GM21576 (cell line): Measurements from ENCODE around the gene ARPC3.
A peak's percentile ranks its signal among the peaks of the same experiment; 100 is the strongest.
"Not testable (repeated sequence)": the region's sequence is repeated elsewhere in the genome, so short reads cannot be mapped to it uniquely, and the experiment has no call there.

Experiments
- ATAC-seq: cut with Tn5 transposase; IDR thresholded peaks from one replicate; pipeline ENCODE4 v1.9.1; 2021; ENCODE audit warnings: mild to moderate bottlenecking, moderate library complexity; ENCODE audit not compliant: unreplicated experiment

ARPC3 gene

DNA sequence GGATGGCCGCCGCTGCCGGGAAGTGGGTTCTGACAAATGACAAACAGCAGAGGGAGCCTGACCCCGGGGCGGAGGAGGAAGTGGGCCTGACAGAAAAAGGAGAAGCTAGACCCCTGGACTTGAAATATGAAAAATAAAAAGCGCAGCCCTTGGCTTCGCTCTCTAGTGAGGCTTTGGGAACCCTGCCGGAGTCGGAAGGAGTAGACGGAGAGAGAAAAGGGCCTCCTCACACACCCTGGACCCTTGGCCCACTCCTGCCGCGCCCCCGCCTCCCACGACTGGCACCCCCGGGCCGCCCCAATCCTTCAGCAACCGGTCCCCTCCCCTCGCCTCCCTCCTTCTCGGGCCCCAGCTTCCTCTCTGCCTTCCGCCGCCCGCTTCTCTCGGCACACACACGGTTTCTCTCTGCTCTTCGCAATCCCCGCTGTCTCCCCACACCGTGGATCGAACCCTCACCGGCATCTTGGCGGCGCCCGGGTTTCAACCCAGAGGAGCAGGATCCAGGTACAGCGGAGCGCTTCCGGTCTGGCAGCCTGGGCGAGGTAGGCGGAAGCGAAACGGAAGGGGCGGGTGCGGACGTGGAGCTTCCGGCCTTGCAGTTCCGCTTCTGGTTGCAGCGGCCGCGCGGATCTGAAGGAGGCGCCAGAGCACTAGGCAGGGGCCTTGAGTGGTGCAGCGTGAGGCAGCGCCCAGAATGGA lies at the start of gene ARPC3:
Gene ARPC3 (minus strand): TSS at position 539 of the 699 bp plus-strand sequence. CDS start 77 bp downstream, at position 462.
- peak; percentile 94 for ATAC-seq

DNA sequence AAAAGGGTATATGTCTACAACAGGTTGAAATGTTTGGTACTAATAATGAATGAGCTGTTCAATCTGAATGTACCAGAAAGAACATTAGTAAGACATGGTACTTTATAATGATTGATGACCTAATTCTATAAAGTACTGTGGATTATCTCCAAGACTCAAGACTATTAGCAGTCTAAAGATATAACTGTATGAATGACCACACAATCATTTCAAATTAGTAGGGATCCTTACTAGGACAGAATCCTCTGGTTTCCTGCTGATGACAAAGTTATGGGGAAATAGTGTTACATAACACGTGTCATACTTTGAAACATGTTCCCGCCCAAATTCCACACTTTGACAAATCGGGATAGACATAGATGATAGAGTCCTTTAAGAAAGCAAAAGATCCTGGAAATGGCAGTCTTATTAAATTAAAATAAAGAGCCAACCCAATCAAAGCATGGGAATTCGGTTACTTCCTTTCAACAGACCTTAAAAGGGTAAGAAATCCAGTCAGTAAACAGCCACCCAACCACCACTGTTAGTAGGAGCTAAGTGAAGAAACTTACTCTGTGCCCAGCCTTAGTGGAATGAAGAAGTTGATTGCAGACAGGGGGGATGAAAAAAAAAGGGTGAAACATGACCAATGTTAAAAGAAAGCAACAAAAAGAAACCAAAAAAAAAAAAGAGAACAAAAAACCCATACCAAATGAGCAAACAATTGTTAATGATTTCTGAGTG lies 49.0 kb upstream of the ARPC3 start:
- ATAC-seq, result no peak

DNA sequence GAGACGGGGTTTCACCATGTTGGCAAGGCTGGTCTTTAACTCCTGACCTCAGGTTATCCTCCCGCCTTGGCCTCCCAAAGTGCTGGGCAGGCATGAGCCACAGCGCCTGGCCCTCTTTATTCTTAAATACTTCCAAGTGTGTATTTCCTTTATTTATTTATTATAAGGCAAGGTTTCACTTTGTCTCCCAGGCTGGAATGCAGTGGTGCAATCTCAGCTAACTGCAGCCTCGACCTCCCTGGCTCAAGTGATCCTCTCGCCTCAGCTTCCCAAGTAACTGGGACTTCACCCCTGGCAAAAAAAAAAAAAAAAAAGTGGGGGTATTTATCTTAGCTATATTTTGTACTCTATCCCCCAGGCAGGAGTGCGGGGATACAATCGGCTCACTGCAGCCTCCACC lies 25.3 kb upstream of the ARPC3 start:
- no peak for ATAC-seq

DNA sequence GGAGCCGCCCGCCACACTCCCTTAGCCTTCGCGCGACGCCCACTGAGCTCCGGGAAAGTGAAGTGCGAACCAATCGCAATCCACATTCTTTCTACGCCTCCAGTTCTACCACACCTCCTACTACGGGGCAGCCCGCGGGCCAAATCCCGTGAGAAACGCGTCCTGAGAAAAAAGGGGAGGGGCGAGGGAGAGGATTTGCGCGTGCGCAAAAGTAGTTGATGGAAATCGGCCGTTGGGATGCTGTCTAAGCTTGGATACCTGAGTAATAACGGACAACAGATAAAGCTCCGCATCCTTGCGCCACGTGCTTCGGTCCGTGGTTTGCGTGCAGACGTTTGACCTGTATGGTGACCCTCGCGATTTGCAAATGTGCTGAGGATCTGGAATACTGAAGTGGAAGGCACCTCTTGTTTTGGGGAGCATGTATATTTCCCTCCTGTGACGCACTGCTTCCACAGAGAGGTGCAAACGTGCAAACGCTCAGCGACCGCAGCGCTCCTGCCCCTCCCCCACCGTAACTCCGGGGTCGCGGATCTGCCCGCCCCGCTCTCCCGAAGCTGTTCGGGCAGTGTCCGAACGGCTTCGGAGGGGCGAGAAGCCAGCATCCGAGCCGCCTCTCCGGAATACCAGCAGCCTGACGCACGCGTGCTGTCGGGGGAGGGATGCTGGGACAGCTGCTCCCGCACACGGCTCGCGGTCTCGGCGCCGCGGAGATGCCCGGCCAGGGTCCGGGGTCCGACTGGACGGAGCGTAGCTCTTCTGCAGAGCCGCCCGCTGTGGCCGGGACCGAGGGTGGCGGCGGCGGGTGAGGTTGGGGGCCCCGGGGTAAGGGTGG lies 18.3 kb upstream of the ARPC3 start, which contains the start of the genes FAM216A and GPN3:
Gene FAM216A (plus strand): TSS at position 632 of the 835 bp plus-strand sequence. CDS start 31 bp downstream, at position 663.
Gene GPN3 (minus strand): TSS at position 44 of the 835 bp plus-strand sequence. CDS start 54 bp downstream, outside the sequence.
- ATAC-seq, result peak; percentile 76

DNA sequence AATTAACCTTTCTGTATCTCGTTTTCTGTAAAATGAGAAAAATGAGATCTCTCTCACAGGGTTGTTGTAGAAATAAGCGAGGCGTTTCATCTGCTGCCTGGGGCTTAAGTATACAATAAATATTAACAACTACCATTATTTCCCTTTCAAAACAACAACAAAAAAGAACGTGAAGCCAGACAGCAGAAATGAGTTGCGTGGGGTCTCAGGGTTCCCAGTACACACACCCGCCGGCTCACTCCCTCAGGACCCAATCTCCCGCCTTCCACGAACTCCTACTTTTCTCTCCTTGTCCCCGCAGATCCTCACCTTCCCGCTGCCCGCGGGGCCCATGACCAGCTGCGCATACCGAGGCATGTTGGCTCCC lies 17.7 kb upstream of the ARPC3 start:
- no peak for ATAC-seq

DNA sequence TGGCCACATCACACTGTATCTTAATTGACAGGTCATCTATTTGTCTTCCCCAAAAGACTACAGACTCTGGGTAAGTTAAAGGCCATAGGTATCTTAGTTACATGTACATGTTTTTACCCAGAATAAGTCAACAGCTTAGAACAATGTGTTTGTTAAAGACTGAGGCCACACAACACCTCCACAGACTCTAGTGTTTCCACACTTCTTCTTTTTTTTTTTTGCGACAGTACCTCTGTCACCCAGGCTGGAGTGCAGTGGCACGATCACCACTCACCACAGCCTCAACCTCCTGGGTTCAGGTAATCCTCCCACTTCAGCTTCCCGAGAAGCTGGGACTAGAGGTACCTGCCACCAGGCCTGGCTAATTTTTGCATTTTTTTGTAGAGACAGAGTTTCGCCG lies 16.7 kb upstream of the ARPC3 start:
- no peak for ATAC-seq

DNA sequence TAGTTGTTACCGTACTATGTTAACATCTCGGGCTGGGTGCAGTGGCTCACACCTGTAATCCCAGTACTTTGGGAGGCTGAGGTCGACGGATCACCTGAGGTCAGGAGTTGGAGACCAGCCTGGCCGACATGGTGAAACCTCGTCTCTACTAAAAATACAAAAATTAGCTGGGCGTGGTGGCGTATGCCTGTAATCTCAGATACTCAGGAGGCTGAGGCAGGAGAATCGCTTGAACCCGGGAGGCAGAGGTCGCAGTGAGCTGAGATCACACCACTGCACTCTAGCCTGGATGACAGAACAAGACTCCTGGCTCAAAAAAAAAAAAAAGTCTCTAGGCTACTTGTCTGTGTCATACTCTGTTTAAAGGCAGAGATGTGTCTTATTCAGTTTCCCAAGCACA lies 15.6 kb upstream of the ARPC3 start:
- not testable (repeated sequence) for ATAC-seq

DNA sequence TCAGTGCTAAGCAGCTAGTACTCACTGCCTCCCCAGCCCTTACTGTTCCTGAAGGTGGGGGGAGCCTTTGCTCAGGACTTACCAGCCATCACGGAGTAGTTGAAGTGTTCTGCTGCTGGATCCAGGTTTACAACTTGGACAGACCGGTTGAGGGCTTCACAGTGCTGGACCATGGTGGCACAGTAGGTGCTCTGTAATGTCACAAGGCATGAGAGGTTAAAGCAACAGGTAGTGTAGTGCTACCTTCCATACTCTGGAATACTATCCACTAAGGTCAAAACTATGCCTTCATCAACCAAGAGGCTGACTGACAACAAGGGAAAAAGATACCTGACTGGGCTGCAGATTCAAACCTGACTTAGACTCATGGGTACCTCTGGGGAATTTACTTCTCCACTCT lies 14.9 kb upstream of the ARPC3 start:
- ATAC-seq, result no peak

DNA sequence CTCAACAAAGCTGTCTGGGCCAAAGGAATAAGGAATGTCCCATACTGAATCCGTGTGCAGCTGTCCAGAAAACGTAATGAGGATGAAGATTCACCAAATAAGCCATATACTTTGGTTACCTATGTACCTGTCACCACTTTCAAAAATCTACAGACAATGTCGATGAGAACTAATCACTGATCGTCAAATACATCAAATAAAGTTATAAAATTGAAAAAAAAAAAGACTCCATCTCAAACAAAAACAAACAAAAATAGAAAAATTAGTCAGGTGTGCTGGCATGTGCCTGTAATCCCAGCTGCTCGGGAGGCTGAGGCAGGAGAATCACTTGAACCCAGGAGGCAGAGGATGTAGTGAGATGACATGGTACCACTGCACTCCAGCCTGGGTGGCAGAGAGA lies 11.1 kb upstream of the ARPC3 start:
- not testable (repeated sequence) for ATAC-seq

DNA sequence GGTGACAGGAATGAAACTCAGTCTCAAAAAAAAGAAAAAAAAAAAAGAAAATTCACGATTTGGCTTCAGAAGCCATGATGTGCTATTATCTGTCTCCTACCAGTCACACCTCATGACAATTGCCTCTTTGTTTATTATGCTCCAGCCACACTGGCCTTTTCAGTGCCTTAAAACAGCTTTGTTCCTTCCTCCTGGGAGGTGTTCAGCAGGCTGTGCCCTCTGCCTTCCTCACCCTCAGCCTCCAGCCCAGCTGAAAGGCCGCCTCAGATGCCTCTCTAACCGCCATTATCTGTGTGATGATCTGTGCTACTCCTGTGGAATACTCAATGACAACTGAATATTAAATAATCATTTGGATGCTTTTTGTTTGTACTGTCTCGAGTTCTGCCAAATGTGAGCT lies 8.6 kb upstream of the ARPC3 start:
- no peak for ATAC-seq

DNA sequence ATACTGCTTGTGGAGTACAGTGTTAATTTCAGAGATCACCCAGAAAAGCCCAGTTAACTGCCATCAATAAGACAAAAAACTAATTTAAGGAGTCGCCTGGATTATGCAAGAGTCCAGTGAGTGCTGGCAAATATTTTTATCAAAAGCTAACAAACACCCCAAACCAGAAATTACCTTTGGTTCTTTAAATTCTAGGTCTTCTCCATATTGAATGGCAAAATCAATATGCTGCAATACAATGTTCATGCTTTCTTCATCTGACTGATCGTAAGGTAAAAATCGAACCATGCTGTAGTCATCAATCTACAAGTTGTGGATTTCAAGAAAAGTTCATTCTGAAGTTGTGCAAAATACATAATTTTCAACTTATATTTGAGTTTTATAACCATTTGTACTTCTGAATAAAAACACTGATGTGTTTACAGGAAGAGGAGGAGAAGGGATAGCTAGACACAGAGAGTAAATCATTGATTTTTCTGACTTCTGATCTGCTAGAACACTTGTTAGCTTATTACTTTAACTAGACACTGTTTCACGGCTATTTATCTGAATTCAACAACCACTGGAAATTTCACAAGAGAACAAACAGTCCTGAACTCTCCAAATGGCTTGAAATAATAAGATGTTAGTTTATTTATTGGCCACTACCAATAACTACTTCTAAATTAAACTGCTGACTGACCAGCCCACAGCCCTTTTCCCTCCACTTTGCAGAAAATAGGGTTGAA lies 3.6 kb upstream of the ARPC3 start:
- ATAC-seq, result no peak

DNA sequence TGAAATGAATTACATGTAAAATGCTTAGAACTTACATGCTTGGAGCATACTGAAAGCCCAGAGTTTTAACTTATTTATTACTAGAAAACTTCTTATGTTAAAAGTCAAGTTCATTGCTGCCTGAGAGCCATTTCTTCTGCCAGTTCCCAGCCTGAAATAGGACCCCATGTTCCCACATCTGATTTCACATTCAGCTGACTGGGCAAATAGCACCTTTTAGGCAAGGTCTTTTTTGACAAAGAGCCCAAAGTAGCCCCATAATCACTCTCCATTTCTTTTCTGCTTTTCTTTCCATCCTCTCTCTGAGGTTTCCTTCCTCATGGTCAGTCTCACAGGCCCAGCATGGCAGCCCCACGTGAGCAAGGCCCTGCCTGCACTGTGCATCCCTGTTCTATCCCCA lies 1.1 kb upstream of the ARPC3 start:
- ATAC-seq, result no peak

DNA sequence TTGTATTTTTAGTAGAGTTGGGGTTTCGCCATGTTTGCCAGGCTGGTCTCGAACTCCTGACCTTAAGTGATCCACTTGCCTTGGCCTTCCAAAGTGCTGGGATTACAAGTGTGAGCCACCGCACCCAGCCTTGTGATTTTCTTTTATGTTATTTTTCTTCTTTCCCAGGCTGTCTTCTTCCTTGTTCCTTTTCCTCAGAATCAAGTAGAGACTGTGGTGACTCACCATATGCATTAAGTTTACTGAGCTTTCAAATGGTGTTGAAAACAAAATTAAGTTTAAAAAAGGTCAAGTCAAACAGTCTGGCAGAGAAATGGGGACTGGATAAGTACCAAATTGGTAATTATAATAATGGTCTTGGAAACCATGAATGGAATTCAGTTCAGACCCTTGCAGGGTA lies 5.7 kb downstream of the ARPC3 start:
- ATAC-seq, result no peak

DNA sequence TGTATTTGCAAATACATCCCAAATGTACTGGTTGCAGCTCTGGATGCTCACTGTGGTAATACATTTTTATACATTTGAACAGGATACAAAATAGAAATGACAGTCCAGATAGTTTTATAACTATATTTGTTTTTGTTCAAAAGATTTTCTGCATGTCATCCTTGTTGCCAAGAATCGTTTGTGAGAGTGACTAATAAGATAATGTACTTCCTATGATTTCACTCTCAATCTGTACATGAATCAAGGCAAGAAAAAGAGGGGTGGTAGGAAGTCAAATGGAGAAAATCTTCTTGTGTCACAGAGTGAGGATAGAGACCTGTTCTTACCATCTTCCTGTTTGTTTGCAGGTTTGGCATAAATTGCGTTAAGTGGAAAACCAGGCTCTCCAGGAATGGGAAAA lies 13.9 kb downstream of the ARPC3 start:
- ATAC-seq, result no peak

DNA sequence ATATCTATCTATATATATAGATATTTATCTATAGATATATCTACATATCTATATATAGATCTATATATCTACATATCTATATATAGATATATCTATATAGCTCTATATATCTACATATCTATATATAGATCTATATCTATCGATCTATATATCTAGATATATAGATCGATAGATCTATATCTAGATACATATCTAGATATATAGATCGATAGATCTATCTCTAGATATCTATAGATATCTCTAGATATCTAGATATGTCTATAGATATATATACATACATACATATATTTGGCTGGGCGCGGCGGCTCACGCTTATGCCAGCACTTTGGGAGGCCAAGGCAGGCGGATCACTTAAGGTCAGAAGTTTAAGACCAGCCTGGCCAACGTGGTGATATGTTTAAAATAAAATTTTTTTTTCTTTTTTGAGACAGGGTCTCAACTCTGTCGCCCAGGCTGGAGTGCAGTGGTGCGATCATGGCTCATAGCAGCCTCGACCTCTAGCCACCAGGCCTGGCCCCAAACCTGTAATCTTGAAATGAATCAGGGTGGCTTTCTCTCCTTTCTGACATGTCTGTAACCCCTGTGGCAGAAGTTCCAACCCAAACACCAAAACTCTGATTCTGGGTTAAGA lies 18.1 kb downstream of the ARPC3 start:
- ATAC-seq, result no peak

DNA sequence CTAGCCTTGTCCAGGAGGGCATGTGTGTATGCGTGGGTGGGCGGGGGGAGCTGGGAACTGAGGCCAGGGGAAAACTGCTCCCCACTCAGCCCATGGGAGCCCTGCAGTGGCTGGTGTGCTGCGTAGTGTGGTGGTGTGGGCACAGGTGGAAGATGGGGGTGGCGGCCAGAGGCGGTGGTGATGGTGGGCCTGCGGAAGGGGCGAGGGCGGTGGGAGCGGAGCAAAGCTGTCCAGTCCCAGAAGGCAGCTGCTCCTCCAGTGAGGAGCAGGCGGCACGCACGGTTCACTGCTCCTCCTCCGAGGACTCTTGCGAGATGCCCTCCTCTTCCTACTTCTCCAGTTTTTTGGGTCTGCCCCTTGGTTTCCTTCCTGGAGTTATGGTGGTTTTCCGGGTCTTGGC lies 20.5 kb downstream of the ARPC3 start:
- not testable (repeated sequence) for ATAC-seq

DNA sequence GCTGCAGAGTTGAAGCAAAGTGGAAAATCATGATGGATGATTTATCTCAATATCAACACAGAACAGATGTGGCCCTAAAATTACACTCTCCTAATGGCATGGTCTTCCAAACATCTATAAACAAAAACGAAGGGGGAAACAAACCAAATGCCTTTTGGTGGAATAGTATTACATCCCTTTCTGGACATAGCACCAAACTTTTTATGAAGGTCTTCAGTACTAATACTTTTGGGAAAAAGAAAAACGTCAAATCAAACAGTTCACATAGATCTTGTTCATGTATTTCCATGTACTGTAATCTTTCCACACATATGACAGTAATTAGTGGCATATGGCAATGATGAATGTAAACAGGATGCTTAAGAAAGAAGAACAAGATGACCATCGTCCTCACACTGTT lies 23.7 kb downstream of the ARPC3 start:
- ATAC-seq, result no peak

DNA sequence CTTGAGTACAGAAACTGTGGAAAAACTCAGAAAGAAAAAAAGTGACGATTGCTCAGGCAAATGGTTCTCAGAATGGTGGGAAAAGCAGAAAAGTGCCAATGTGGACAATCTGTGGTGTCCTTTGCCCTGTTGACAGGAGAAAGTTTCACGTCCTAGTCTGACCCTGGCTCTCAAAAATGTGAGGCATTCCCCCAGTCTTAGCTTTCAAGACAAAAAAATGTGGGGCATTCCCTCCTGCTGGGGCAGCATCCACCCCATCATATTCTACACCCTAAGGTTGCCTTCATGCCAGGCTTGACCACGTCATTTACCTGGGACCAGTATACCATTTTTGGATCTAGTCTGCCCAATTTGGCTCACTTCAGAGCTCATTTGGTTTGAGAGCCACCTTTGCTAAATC lies 25.9 kb downstream of the ARPC3 start:
- ATAC-seq, result no peak

DNA sequence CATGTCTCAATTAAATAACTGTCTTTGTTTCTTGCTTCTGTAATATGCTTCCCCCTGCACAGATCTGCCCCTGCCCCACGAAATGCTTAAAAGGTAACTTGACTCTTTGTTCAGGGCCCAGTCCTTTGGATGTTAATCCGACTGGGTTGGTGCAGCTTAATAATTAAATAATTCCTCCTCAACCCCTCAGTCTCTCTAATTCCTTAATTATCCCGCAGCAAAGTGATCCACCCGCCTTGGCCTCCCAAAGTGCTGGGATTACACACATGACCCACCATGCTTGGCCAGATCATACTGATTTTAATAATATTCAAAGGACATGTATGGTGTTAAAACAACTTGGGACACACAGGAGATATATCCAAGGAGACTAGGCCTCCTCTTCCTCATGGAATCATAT lies 28.4 kb downstream of the ARPC3 start:
- ATAC-seq, result no peak

DNA sequence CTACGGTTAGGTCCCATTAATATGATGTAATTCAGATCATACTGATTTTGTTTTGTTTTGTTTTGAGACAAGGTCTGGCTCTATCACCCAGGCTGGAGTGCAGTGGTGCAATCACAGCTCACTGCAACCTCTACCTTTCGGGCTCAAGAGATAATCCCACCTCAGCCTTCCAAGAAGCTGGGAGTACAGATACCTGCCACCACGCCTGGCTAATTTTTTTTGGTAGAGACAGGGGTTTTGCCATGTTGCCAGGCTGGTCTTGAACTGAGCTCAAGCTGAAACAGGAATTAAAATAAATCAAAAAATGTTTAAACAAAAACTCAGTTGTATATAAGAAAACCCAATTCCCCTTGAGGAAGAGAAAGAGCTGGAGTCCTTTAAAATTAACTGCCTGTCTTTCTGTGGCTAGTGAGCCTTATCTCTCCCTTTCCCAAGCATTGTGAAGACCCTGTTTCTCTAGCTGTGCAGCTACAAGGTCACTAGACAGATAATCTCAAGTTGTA lies 28.9 kb downstream of the ARPC3 start:
- no peak for ATAC-seq
